ENCODE results near the gene SPEN. TPM values are rescaled to one million over a fixed set of nuclear protein-coding genes. Genes with fewer than 3 reads are reported as not detected.

Gene SPEN
- total RNA-seq, 4 donors from 2014 or later, result 41.4 to 63.6 (median 42.9) TPM

DNA sequence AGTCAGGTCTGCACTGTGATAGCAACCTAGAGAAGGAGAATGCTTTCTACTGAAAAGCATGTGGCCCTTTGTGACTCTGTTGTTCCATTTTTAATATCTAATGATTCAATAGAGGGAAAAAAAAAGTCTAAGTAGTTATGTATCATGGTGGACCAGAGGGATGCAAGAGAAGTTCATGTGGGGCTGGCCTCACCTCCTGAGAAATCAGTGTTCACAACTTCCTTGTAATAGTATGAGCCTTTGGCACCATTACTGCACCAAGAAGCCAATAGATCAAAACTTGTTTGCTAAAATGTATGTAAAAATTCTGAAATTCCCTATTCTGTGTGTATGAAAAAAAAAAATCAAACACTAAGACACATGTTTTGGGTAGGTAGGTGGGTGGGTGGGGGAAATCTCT lies 123.4 kb downstream of the SPEN start:
- TF ChIP-seq, protein P1, sequence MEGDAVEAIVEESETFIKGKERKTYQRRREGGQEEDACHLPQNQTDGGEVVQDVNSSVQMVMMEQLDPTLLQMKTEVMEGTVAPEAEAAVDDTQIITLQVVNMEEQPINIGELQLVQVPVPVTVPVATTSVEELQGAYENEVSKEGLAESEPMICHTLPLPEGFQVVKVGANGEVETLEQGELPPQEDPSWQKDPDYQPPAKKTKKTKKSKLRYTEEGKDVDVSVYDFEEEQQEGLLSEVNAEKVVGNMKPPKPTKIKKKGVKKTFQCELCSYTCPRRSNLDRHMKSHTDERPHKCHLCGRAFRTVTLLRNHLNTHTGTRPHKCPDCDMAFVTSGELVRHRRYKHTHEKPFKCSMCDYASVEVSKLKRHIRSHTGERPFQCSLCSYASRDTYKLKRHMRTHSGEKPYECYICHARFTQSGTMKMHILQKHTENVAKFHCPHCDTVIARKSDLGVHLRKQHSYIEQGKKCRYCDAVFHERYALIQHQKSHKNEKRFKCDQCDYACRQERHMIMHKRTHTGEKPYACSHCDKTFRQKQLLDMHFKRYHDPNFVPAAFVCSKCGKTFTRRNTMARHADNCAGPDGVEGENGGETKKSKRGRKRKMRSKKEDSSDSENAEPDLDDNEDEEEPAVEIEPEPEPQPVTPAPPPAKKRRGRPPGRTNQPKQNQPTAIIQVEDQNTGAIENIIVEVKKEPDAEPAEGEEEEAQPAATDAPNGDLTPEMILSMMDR (IDR thresholded peaks at IDR 0.05), result no peak
- no peak for TF ChIP-seq POLR2A (IDR thresholded peaks at IDR 0.05)
- DNase-seq (ENCODE audit: low spot score in 2 of 2), result no peak
- intact Hi-C loops (cut with DNase I; ENCODE audit: low total_unique reads), result no loop called here
- no peak overlapping the region for H3K4me3 ChIP-seq (ENCODE audit: low read depth, poor library complexity, severe bottlenecking)

DNA sequence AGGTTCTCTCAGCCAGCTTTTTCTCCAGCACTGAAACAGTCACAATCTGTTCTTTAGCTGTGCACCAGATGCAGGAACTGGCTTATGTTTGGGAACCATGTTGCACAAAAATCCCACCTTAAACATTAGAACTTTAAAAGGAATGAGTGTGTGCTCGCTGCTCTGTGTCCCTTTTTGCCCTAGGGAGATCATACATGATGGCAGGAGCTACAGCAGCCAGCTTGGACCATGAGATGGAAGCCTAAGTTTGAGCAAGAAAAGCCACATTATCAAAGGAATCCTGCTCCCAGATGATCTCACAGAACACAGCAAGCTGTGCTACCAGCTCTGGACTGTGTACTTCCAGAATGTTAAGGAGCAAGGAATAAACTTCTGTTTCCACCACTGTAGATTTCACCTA lies 124.9 kb downstream of the SPEN start:
- DNase-seq (ENCODE audit: low spot score in 2 of 2), result no peak
- no peak overlapping the region for H3K4me3 ChIP-seq (ENCODE audit: low read depth, poor library complexity, severe bottlenecking)
- TF ChIP-seq, protein P1 (IDR thresholded peaks at IDR 0.05), result no peak
- TF ChIP-seq POLR2A (IDR thresholded peaks at IDR 0.05), result no peak
- 88 to 100% methylated on average over 1 of the region's 1 CpG for WGBS, 2 donors
- intact Hi-C loops (cut with DNase I; ENCODE audit: low total_unique reads), result no loop called here

DNA sequence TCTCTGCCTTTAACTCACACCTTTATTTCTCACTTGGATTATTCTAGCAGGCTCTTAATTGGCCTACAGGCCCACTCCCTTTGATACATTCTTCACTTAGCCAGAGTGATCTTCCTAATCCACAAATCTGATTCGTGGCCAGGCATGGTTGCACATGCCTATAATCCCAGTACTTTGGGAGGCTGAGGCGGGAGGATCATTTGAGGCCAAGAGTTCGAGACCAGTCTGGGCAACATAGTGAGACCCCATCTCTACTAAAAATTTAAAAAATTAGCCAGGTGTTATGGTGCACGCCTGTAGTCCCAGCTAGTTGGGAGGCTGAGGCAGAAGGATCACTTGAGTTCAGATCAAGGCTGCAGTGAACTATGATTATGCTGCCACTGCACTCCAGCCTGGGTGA lies 126.3 kb downstream of the SPEN start:
- 94 to 95% methylated on average over 4 of the region's 4 CpGs for WGBS, 2 donors
- no peak for DNase-seq (ENCODE audit: low spot score in 2 of 2)
- no peak overlapping the region for H3K4me3 ChIP-seq (ENCODE audit: low read depth, poor library complexity, severe bottlenecking)
- TF ChIP-seq, protein P1 (IDR thresholded peaks at IDR 0.05), result no peak
- no peak for TF ChIP-seq POLR2A (IDR thresholded peaks at IDR 0.05)
- intact Hi-C loops (cut with DNase I; ENCODE audit: low total_unique reads), result no loop called here

DNA sequence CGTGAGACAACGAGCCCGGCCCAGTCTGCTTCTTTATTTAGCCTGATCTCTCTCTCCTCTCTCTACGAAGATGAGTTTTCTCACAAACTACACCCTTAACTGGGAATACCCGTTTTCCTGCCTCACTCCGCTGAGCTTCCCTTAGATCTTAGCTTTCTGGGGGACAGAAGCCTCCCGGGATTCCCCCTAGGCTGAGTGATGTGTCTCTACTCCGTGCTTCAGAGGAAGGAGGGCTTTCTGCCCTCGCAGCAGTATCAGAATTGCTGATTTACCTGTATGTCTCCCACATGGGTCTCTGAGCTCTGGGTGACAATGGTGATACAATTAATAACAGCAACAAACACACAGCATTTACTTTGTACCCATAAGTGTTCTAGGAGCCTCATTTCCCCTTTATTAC lies 127.3 kb downstream of the SPEN start:
- intact Hi-C loops (cut with DNase I; ENCODE audit: low total_unique reads), result no loop called here
- no peak for DNase-seq (ENCODE audit: low spot score in 2 of 2)
- TF ChIP-seq POLR2A (IDR thresholded peaks at IDR 0.05), result no peak
- TF ChIP-seq, protein P1 (IDR thresholded peaks at IDR 0.05), result no peak
- 26 to 51% methylated on average over 9 of the region's 9 CpGs for WGBS, 2 donors
- H3K4me3 ChIP-seq (ENCODE audit: low read depth, poor library complexity, severe bottlenecking), result no peak overlapping the region

DNA sequence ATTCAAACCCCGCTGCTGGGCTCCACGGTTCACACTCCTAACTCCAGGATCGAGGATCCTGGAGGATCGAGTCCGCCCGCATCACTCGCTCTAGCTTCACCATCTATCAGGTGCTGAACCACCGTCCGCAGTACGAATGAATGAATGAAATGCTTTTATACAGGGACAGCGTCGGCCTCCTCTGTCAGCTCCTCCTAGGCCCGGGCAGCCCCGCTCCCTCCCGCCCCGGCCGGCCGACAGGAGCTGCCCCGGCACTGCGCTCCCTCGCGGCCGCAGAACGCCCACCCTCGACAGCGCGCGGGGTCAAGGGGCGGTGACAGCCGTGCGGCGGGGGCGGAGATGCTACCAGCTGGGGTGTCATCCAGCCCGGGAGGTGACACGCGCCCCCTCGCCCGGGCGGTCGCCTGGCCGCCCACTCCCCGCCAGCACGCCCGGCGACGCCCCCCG lies 127.9 kb downstream of the SPEN start:
- intact Hi-C loops (cut with DNase I; ENCODE audit: low total_unique reads), result no loop called here
- WGBS, 2 donors, result 0 to 1% methylated on average over 18 to 41 of the region's 47 CpGs
- TF ChIP-seq POLR2A (IDR thresholded peaks at IDR 0.05), result no peak
- TF ChIP-seq, protein P1 (IDR thresholded peaks at IDR 0.05), result no peak
- DNase-seq (ENCODE audit: low spot score in 2 of 2), result no peak
- H3K4me3 ChIP-seq (ENCODE audit: low read depth, poor library complexity, severe bottlenecking), result peak overlapping the region; percentile 77

Measured in lower leg skin (tissue), 4 donors.